Measurements from ENCODE around the gene CSRNP3. TPM values are rescaled to one million over a fixed set of nuclear protein-coding genes. Genes with fewer than 3 reads are reported as not detected.

The CSRNP3 gene
- total RNA-seq, 1 experiment from 2014 or later: 0.05 TPM

- ChIA-PET POLR2A (no interaction called here), CTCF (no interaction called here), RAD21 (ENCODE audit: low non-redundant PET in 1 of 2, low total read pairs in 2 of 2, uncharacterized antibody in 2 of 2, unreplicated experiment in 2 of 2) (no interaction called here)
- DNase-seq (ENCODE audit: low read depth, low spot score) (no peak), ATAC-seq (no peak)
- Histone ChIP-seq H2AFZ (ENCODE audit: low read depth, low read length, poor library complexity, severe bottlenecking) (no peak overlapping the region), H3K27me3 (ENCODE audit: insufficient read depth, low read length) (0 out of 2 replicates have a peak, but pooled peaks cover 6% of the 10 kb centered on the region), H3K4me1 (ENCODE audit: control insufficient read depth in 1 of 2, insufficient read depth in 2 of 2, low read length in 2 of 2) (no peaks in the 10 kb centered on the region), H3K27ac (ENCODE audit: low read depth, low read length) (no peak overlapping the region), H3K9ac (ENCODE audit: low read length) (no peak overlapping the region), H3K4me3 (replicated peaks in 1 of 2; ENCODE audit: low read depth in 1 of 2, low read length in 2 of 2) (no peak overlapping the region), H3K79me2 (ENCODE audit: insufficient read depth, low read length) (no peaks in the 10 kb centered on the region), H3K4me2 (ENCODE audit: low read length) (no peak overlapping the region), H3K36me3 (ENCODE audit: control insufficient read depth in 1 of 2, insufficient read depth in 2 of 2, low read length in 2 of 2) (no peaks in the 10 kb centered on the region), H3K9me3 (ENCODE audit: control insufficient read depth in 1 of 2, insufficient read depth in 1 of 2, low read depth in 1 of 2, low read length in 2 of 2) (no peaks in the 10 kb centered on the region), H3K9me2 (ENCODE audit: insufficient read depth) (no peaks in the 10 kb centered on the region), H4K20me1 (ENCODE audit: insufficient read depth) (no peaks in the 10 kb centered on the region)
- intact Hi-C loops (cut with micrococcal nuclease): no loop called here
- TF ChIP-seq FOSL1 (IDR thresholded peaks at IDR 0.05; ENCODE audit: low read depth): no peak
- TF ChIP-seq REST (IDR thresholded peaks at IDR 0.05; ENCODE audit: low read depth): no peak
- TF ChIP-seq YY1 (IDR thresholded peaks at IDR 0.05; ENCODE audit: extremely low read depth, insufficient replicate concordance, low read depth, low read length): no peak
- TF ChIP-seq SP1 (IDR thresholded peaks at IDR 0.05; ENCODE audit: low read depth): no peak
- no peak for TF ChIP-seq TCF7L2 (IDR thresholded peaks at IDR 0.05; ENCODE audit: borderline replicate concordance, extremely low read depth, insufficient read depth, insufficient read length)
- no peak for TF ChIP-seq EGR1 (IDR thresholded peaks at IDR 0.05; ENCODE audit: low read depth)
- no peak for TF ChIP-seq POLR2AphosphoS5 (IDR thresholded peaks at IDR 0.05; ENCODE audit: low read depth, low read length)
- TF ChIP-seq ZBTB33 (IDR thresholded peaks at IDR 0.05; ENCODE audit: extremely low read depth, insufficient replicate concordance, low read length): no peak
- TF ChIP-seq SIN3A (IDR thresholded peaks at IDR 0.05; ENCODE audit: low read depth): no peak
- no peak for TF ChIP-seq POLR2A (IDR thresholded peaks at IDR 0.05; ENCODE audit: borderline replicate concordance, extremely low read depth, insufficient read depth, insufficient read length)
- no peak for TF ChIP-seq JUND (IDR thresholded peaks at IDR 0.05)
- TF ChIP-seq EZH2phosphoT487 (IDR thresholded peaks at IDR 0.05; ENCODE audit: borderline replicate concordance): no peak
- TF ChIP-seq CEBPB (IDR thresholded peaks at IDR 0.05; ENCODE audit: low read depth): no peak
- no peak for TF ChIP-seq EZH2 (IDR thresholded peaks at IDR 0.05)
- no peak for TF ChIP-seq CBX3 (IDR thresholded peaks at IDR 0.05; ENCODE audit: low read depth)
- no peak for TF ChIP-seq RAD21 (IDR thresholded peaks at IDR 0.05; ENCODE audit: low read depth)
- no peak for TF ChIP-seq ELF1 (IDR thresholded peaks at IDR 0.05; ENCODE audit: borderline replicate concordance, low read depth)
- no peak for TF ChIP-seq SRF (IDR thresholded peaks at IDR 0.05; ENCODE audit: low read depth)
- BruUV-seq (replicated peaks): no TSS peak
These were observed 163.9 kb downstream of the CSRNP3 start for GRCh38 chr2:165633431-165633830.
